ENCODE data around the gene MAGI1. TPM values are rescaled to one million over a fixed set of nuclear protein-coding genes. Genes with fewer than 3 reads are reported as not detected.

Gene MAGI1
- total RNA-seq, 1 donor from 2014 or later, result 49.8 TPM

GRCh38 chr3:65971293-65972252, 67.1 kb downstream of the MAGI1 start:
- Mint-ChIP-seq H3K36me3 (ENCODE audit: low read depth) (no peaks in the 10 kb centered on the region), H3K9me3 (no peaks in the 10 kb centered on the region), H3K4me3 (no peak overlapping the region), H3K4me1 (no peaks in the 10 kb centered on the region), H3K27me3 (ENCODE audit: low read depth) (no peaks in the 10 kb centered on the region), H3K27ac (ENCODE audit: unreplicated experiment) (peak overlapping the region; percentile 38)
- no peak for TF ChIP-seq CTCF (conservative IDR thresholded peaks at IDR 0.05)
- DNase-seq (ENCODE audit: low read depth, low spot score), result no peak

GRCh38 chr3:65968996-65969395, 69.7 kb downstream of the MAGI1 start:
- no peaks in the 10 kb centered on the region for H3K36me3 Mint-ChIP-seq (ENCODE audit: low read depth)
- H3K27ac Mint-ChIP-seq (ENCODE audit: unreplicated experiment), result no peak overlapping the region
- no peaks in the 10 kb centered on the region for H3K9me3 Mint-ChIP-seq
- no peak for DNase-seq (ENCODE audit: low read depth, low spot score)
- TF ChIP-seq CTCF (conservative IDR thresholded peaks at IDR 0.05), result no peak
- no peaks in the 10 kb centered on the region for H3K27me3 Mint-ChIP-seq (ENCODE audit: low read depth)
- H3K4me1 Mint-ChIP-seq, result no peaks in the 10 kb centered on the region
- H3K4me3 Mint-ChIP-seq, result no peak overlapping the region

- TF ChIP-seq CTCF (conservative IDR thresholded peaks at IDR 0.05), result no peak
- Mint-ChIP-seq H3K27me3 (ENCODE audit: low read depth) (no peaks in the 10 kb centered on the region), H3K36me3 (ENCODE audit: low read depth) (no peaks in the 10 kb centered on the region), H3K9me3 (no peaks in the 10 kb centered on the region), H3K4me1 (no peaks in the 10 kb centered on the region), H3K27ac (ENCODE audit: unreplicated experiment) (no peak overlapping the region), H3K4me3 (no peak overlapping the region)
- no peak for DNase-seq (ENCODE audit: low read depth, low spot score)
Measured at GRCh38 chr3:65967451-65967850, 71.3 kb downstream of the MAGI1 start.

- Mint-ChIP-seq H3K27ac (ENCODE audit: unreplicated experiment) (no peak overlapping the region), H3K36me3 (ENCODE audit: low read depth) (no peaks in the 10 kb centered on the region), H3K9me3 (no peaks in the 10 kb centered on the region), H3K27me3 (ENCODE audit: low read depth) (no peaks in the 10 kb centered on the region), H3K4me1 (no peaks in the 10 kb centered on the region), H3K4me3 (no peak overlapping the region)
- DNase-seq (ENCODE audit: low read depth, low spot score), result no peak
- no peak for TF ChIP-seq CTCF (conservative IDR thresholded peaks at IDR 0.05)
Measured at GRCh38 chr3:65964838-65965237, 73.9 kb downstream of the MAGI1 start.

- Mint-ChIP-seq H3K4me3 (no peak overlapping the region), H3K4me1 (no peaks in the 10 kb centered on the region), H3K27ac (ENCODE audit: unreplicated experiment) (no peak overlapping the region), H3K9me3 (no peaks in the 10 kb centered on the region), H3K27me3 (ENCODE audit: low read depth) (no peaks in the 10 kb centered on the region), H3K36me3 (ENCODE audit: low read depth) (no peaks in the 10 kb centered on the region)
- DNase-seq (ENCODE audit: low read depth, low spot score), result no peak
- TF ChIP-seq CTCF (conservative IDR thresholded peaks at IDR 0.05), result no peak
Measured at GRCh38 chr3:65963787-65964677, 74.7 kb downstream of the MAGI1 start.

All from neural crest cell (in vitro differentiated cells).